ENCODE measurements around the gene GAS2L3. TPM values are rescaled to one million over a fixed set of nuclear protein-coding genes. Genes with fewer than 3 reads are reported as not detected.

The GAS2L3 gene
- total and polyA plus RNA-seq, 2 of the 13 experiments (the other 11 are each of a cell fraction or from before 2014, with no cell fraction given) = 7.0 to 20.8 TPM

- ATAC-seq (no peak), FAIRE-seq (no peak), DNase-seq (ENCODE audit: low spot score) (no peak)
- Histone ChIP-seq H2AFZ (ENCODE audit: low read length) (no peak overlapping the region), H3K4me1 (ENCODE audit: insufficient read depth, low read length) (peaks cover 38% of the 10 kb centered on the region), H3K36me3 (replicated peaks in 1 of 2; ENCODE audit: control insufficient read depth in 1 of 2, insufficient read depth in 2 of 2, low read length in 2 of 2) (no peaks in the 10 kb centered on the region), H3K4me3 (replicated peaks in 1 of 3; ENCODE audit: insufficient read depth in 1 of 3, low read depth in 2 of 3, low read length in 3 of 3) (no peak overlapping the region), H3K27me3 (ENCODE audit: control insufficient read depth in 1 of 2, insufficient read depth in 2 of 2, low read length in 2 of 2) (peaks cover 0 to 4% of the 10 kb centered on the region in 2 experiments; a peak in 1 of 5 replicates), H3K9me3 (ENCODE audit: low read length) (no peaks in the 10 kb centered on the region), H3K79me2 (ENCODE audit: insufficient read depth, low read length) (peaks cover 32% of the 10 kb centered on the region), H3K4me2 (ENCODE audit: low read depth, low read length) (no peak overlapping the region), H4K20me1 (ENCODE audit: insufficient read depth, low read length) (no peaks in the 10 kb centered on the region), H3K27ac (ENCODE audit: extremely low read length, insufficient read depth, low read length) (no peak overlapping the region), H3K9ac (ENCODE audit: insufficient read depth, low read depth, low read length) (no peak overlapping the region)
- ChIA-PET CTCF (ENCODE audit: low intra/inter-chr PET ratio, low total read pairs) (no interaction called here), POLR2A (no interaction called here)
- in situ Hi-C loops (cut with HindIII; ENCODE audit: extremely low pct_ligation_motif_present, low pct_unique_long_range_greater_than_20kb) = no loop called here
- no TSS peak for BruUV-seq (replicated peaks)
- TF ChIP-seq ZNF367 (CRISPR knock-in tag; IDR thresholded peaks at IDR 0.05; ENCODE audit: borderline replicate concordance) (no peak), HNF4G (IDR thresholded peaks at IDR 0.05; ENCODE audit: borderline replicate concordance, low read depth, low read length) (no peak), HNF4G (CRISPR knock-in tag; IDR thresholded peaks at IDR 0.05; ENCODE audit: borderline replicate concordance, low read depth) (no peak), KDM1A (CRISPR knock-in tag; IDR thresholded peaks at IDR 0.05) (no peak), NFE2 (CRISPR knock-in tag; IDR thresholded peaks at IDR 0.05) (no peak), ZNF263 (CRISPR knock-in tag; IDR thresholded peaks at IDR 0.05) (no peak), ZBTB34 (CRISPR knock-in tag; IDR thresholded peaks at IDR 0.05) (no peak), ZNF451 (CRISPR knock-in tag; IDR thresholded peaks at IDR 0.05) (no peak), CENPBD1 (CRISPR knock-in tag; IDR thresholded peaks at IDR 0.05; ENCODE audit: borderline replicate concordance, low read depth) (no peak), ZNF878 (CRISPR knock-in tag; IDR thresholded peaks at IDR 0.05) (no peak), GFI1 (CRISPR knock-in tag; IDR thresholded peaks at IDR 0.05; ENCODE audit: borderline replicate concordance) (no peak), ZFP37 (CRISPR knock-in tag; IDR thresholded peaks at IDR 0.05; ENCODE audit: borderline replicate concordance) (no peak)
- TF ChIP-seq, protein P1, sequence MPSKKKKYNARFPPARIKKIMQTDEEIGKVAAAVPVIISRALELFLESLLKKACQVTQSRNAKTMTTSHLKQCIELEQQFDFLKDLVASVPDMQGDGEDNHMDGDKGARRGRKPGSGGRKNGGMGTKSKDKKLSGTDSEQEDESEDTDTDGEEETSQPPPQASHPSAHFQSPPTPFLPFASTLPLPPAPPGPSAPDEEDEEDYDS (CRISPR knock-in tag; IDR thresholded peaks at IDR 0.05) = no peak
- TF ChIP-seq, protein P2, sequence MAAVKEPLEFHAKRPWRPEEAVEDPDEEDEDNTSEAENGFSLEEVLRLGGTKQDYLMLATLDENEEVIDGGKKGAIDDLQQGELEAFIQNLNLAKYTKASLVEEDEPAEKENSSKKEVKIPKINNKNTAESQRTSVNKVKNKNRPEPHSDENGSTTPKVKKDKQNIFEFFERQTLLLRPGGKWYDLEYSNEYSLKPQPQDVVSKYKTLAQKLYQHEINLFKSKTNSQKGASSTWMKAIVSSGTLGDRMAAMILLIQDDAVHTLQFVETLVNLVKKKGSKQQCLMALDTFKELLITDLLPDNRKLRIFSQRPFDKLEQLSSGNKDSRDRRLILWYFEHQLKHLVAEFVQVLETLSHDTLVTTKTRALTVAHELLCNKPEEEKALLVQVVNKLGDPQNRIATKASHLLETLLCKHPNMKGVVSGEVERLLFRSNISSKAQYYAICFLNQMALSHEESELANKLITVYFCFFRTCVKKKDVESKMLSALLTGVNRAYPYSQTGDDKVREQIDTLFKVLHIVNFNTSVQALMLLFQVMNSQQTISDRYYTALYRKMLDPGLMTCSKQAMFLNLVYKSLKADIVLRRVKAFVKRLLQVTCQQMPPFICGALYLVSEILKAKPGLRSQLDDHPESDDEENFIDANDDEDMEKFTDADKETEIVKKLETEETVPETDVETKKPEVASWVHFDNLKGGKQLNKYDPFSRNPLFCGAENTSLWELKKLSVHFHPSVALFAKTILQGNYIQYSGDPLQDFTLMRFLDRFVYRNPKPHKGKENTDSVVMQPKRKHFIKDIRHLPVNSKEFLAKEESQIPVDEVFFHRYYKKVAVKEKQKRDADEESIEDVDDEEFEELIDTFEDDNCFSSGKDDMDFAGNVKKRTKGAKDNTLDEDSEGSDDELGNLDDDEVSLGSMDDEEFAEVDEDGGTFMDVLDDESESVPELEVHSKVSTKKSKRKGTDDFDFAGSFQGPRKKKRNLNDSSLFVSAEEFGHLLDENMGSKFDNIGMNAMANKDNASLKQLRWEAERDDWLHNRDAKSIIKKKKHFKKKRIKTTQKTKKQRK (IDR thresholded peaks at IDR 0.05; ENCODE audit: low read length) = no peak
- 69% methylated on average over 3 of the region's 3 CpGs for WGBS (ENCODE audit: low lambda C conversion rate)
- intact Hi-C loops (cut with micrococcal nuclease; ENCODE audit: unreplicated experiment) = loop anchor here (2.0 to 5.0 kb wide), 2 partner anchors 81 to 95 kb away; no protein-coding TSS in a partner anchor
Measured at GRCh38 chr12:100572184-100572583, 1.3 kb upstream of the GAS2L3 start.
